ENCODE results near the gene SERGEF.

DNA sequence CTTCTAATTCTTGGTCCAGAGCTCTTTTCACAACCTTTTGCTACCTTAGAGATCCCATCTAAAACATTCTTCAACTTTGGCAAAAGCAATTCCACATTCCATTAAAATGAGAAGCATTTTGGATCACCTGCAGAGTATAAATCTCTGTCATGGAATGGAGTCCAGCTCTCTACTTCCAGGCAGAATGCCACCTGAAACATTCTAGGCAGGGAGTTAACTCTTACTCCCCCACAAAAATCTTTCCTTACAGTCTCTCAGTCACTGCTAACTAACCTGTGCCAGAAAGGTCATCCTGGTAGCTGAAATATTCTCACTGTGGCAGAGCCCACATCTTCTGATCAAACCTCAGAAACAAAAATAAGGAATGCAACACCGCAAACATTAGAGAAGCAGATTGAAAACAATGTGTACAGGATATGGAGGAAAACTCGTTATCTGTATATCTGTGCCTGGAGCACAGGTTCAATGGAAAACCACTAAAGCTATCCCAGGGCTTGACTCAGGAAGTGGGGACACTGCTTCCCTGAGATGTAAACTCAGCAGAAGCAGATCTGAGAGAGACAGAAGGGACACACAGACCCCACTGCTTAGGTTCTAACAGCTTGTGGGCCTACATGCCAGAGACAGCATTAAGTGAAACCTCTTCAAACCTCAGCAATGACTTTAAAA lies 199.3 kb downstream of the SERGEF start:
- TF ChIP-seq, protein P1, sequence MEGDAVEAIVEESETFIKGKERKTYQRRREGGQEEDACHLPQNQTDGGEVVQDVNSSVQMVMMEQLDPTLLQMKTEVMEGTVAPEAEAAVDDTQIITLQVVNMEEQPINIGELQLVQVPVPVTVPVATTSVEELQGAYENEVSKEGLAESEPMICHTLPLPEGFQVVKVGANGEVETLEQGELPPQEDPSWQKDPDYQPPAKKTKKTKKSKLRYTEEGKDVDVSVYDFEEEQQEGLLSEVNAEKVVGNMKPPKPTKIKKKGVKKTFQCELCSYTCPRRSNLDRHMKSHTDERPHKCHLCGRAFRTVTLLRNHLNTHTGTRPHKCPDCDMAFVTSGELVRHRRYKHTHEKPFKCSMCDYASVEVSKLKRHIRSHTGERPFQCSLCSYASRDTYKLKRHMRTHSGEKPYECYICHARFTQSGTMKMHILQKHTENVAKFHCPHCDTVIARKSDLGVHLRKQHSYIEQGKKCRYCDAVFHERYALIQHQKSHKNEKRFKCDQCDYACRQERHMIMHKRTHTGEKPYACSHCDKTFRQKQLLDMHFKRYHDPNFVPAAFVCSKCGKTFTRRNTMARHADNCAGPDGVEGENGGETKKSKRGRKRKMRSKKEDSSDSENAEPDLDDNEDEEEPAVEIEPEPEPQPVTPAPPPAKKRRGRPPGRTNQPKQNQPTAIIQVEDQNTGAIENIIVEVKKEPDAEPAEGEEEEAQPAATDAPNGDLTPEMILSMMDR (IDR thresholded peaks at IDR 0.05), result no peak
- no peak for TF ChIP-seq POLR2A (IDR thresholded peaks at IDR 0.05)
